GM12873 (cell line): ENCODE data around the gene ZNF689.
A peak's percentile ranks its signal among the peaks of the same experiment; 100 is the strongest.

Source experiments
- TF ChIP-seq, protein P1 (sequence below): IDR thresholded peaks from 2 replicates; pipeline ENCODE4 v1.5.1; 2012; ENCODE audit warnings: low read depth, mild to moderate bottlenecking, moderate library complexity, low read length, control low read depth; ENCODE audit not compliant: insufficient read depth; ENCODE audit errors: missing control alignments

Gene ZNF689

DNA sequence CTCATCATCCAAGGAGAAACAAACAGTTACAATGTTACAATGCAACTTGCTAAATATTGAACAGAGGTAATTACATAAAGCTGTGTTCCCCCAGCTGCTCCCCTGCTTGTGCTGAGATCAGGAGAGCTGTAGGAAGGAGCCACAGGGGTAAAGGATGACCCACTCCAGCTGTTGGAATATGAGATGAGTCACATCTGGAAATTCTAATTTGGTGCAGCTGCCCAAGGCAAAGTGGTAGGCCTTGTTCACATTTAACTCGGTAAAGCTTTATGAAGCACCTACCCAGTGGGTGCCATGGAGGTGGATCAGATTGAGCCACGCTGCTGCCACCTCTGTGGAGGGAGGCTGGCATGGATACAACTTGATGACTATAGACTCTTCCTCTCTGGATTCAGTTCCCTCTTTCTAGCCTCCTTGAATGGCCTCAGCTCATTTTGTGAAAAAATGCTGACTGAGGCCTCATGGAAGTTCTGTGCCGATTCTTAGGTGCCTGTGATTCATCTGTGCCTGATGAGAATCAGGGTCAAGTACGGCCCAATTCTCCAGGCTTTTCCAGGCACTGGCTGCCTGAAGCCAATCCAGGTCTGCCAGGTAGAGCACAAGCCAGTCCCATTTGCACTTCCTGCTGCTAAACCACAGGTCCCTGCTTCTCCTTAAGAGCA lies 7.4 kb downstream of the ZNF689 start:
- TF ChIP-seq, protein P1, sequence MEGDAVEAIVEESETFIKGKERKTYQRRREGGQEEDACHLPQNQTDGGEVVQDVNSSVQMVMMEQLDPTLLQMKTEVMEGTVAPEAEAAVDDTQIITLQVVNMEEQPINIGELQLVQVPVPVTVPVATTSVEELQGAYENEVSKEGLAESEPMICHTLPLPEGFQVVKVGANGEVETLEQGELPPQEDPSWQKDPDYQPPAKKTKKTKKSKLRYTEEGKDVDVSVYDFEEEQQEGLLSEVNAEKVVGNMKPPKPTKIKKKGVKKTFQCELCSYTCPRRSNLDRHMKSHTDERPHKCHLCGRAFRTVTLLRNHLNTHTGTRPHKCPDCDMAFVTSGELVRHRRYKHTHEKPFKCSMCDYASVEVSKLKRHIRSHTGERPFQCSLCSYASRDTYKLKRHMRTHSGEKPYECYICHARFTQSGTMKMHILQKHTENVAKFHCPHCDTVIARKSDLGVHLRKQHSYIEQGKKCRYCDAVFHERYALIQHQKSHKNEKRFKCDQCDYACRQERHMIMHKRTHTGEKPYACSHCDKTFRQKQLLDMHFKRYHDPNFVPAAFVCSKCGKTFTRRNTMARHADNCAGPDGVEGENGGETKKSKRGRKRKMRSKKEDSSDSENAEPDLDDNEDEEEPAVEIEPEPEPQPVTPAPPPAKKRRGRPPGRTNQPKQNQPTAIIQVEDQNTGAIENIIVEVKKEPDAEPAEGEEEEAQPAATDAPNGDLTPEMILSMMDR: no peak

DNA sequence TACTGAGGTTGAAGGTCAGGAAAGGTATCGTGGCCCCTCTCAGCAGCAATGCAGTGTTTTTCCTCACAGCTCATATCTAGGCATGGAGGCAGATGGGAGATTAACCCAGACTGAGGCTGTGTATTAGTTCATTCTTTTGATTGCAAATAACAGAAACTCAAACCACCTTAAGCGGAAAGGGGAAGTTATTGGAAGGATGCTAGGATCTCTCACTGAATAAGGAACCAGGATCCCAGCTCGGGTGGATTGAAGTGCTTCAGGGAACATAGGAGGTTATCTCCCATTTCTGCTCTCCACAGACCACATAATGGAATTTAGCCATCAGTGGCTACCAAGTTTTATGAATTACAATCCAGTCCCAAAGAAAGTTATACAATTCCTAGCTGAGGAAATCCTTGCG lies 8.2 kb downstream of the ZNF689 start:
- TF ChIP-seq, protein P1: no peak

DNA sequence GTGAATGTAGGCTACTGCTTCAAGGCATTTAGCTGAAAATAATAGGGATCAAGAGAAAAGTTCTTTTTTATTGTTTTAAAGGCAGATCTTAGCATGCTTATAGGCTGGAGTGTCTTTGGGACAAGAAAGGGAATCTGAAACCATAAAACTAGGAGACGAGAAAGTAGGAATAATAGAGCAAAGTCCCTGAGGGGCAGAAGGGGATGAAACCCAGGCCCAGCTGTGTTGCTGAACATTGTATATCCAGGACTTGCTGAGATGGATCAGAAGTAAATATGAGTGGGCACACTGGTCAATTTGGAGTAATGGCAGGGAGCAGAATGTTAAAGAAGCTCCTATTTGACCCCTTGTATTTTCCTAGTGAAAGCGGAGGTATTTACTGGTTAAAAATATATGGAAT lies 9.3 kb downstream of the ZNF689 start:
- TF ChIP-seq, protein P1: no peak

DNA sequence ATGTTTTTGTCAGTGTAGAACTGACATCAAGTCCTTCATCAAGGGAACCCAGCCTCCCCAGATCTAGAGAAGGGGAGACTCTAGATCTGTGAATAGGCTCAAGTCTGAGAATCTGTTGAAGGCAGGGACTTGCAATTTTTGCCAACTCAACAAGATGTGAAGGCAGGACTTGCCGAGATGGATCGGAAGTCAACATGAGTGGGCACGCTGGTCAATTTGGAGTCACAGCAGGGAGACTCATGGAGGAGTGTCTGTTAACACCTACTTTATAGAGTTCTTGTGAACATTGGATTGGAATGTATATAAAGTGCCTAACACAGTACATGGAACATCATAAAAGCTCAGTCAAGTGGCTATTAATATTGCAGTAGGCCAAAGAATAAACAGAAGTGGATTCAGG lies 10.0 kb downstream of the ZNF689 start:
- TF ChIP-seq, protein P1: no peak

DNA sequence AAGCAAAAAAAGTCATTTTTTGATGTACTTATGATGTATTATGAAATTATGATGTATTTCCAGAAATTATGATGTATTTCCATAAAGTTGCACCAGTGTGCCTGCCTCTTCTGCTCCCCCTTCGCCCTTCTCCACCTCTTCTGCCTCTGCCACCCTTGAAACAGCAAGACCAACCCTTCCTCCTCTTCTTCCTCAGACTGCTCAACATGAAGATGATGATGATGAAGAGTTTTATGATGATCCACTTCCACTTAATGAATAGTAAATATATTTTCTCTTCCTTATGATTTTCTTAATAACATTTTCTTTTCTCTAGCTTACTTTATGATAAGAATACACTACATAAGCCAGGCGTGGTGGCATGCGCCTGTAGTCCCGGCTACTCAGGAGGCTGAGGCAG lies 17.3 kb downstream of the ZNF689 start:
- TF ChIP-seq, protein P1: no peak

DNA sequence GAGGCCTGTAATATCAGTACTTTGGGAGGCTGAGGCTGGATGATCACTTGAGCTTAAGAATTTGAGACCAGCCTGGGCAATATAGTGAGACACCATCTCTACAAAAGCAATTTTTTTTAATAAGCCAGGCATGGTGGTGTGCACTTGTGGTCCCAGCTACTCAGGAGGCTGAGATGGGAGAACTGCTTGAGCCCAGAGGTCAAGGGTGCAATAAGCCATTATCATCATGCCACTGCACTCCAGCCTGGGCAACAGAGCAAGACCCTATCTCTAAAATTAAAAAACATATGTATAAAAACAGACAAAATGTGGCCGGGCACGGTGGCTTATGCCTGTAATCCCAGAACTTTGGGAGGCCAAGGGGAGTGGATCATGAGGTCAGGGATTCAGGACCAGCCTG lies 21.5 kb downstream of the ZNF689 start:
- TF ChIP-seq, protein P1: no peak

DNA sequence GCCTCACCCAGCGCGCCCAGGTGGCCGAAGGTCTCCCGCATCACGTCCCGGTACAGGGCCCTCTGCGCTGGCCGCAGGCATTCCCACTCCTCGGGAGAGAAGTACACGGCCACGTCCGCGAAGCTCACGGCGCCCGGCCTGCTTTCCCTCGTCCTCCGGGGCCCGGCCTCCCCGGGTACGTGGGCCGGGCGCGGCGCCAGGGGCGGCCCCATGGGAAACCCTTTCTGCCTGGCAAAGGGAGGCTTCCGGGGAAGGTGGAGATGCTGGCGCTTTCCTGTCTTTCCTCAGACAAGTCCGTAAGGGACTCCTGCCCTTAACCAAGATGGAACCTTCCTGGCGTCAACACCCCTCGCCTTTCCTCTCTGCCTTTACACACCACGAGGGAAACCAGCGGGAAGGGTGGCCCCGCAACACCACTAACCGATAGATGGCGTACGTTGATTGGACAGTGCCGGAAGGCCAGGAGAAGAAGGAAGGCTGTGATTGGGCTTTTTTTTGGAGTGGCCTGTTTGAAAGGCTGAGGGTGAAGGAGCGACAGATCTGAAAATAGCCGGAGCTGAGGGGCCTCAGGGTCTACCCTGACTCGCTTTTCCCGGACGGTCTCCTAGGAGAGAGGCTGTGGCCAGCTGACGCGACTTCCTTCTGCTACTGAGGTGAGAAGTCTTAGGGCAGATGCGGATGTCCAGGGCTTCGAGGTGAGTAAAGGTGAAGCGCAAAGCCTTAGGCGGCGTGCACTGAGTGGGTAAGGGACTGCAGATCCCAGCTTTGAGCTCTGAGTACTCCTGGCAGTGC lies 24.6 kb downstream of the ZNF689 start, which contains the start of gene ZNF785:
TSS of gene ZNF785 (minus strand) at position 298 of the 792 bp plus-strand sequence. CDS start at position 212, 86 bp downstream.
- TF ChIP-seq, protein P1: peak; percentile 20
